Measurements from ENCODE around the gene CPNE5. TPM values are rescaled to one million over a fixed set of nuclear protein-coding genes. Genes with fewer than 3 reads are reported as not detected.

Gene CPNE5
- polyA plus RNA-seq, 1 donor (not counting 4 experiments of a cell fraction or from before 2014, with no cell fraction given): 0.05 TPM

DNA sequence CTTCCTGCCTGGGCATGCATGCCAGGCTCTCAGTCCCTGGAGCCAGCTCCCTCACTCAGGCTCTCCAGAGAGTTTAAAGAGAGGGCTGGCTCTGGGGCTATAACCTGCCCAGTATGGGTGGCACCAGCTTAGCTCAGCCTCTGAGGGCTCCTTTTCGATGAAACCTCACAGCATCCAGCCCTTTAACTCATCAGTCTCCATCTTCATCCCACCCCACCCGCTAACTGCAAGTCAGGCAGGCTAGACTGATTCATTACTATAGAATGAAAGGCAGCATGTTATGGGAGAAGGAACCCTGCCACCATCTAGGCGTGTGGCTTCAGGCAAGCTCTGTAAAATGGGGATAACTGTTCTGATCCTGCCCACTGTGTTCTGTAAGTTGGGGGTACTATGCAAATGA lies 88.2 kb downstream of the CPNE5 start:
- Histone ChIP-seq H2AFZ (ENCODE audit: control insufficient read depth, low read length) (no peak overlapping the region), H3K9me1 (ENCODE audit: control insufficient read depth, extremely low read depth, insufficient read depth, low read length) (peaks cover 3% of the 10 kb centered on the region), H3K4me3 (ENCODE audit: control insufficient read depth in 2 of 3, extremely low read depth in 1 of 3, insufficient read depth in 2 of 3, low read depth in 1 of 3, low read length in 3 of 3) (no peak overlapping the region), H3K9me3 (ENCODE audit: control insufficient read depth, low read depth, low read length) (no peaks in the 10 kb centered on the region), H3K36me3 (ENCODE audit: control insufficient read depth in 2 of 2, extremely low read depth in 1 of 2, insufficient read depth in 2 of 2, low read length in 2 of 2) (no peaks in the 10 kb centered on the region), H4K20me1 (ENCODE audit: control insufficient read depth, extremely low read depth, insufficient read depth, low read length) (no peaks in the 10 kb centered on the region), H3K4me1 (ENCODE audit: control insufficient read depth, extremely low read depth, insufficient read depth, low read length) (peaks cover 46% of the 10 kb centered on the region), H3K4me2 (ENCODE audit: control insufficient read depth, extremely low read depth, insufficient read depth, low read depth, low read length) (no peak overlapping the region), H3K9ac (ENCODE audit: control insufficient read depth, extremely low read depth, insufficient read depth, low read length) (no peak overlapping the region), H3K27me3 (ENCODE audit: control insufficient read depth, extremely low read depth, insufficient read depth, low read length) (no peaks in the 10 kb centered on the region), H3K79me2 (ENCODE audit: control insufficient read depth, insufficient read depth, low read length) (no peaks in the 10 kb centered on the region), H3K27ac (ENCODE audit: control insufficient read depth, insufficient read depth, low read length) (no peak overlapping the region)
- DNase-seq (ENCODE audit: low read depth, low spot score): no peak
- FAIRE-seq: peak; percentile 39
- dilution Hi-C loops (cut with MboI; ENCODE audit: extremely low pct_ligation_motif_present, low sequenced_read_pairs): loop anchor here (10.0 kb wide), 1 partner anchor 136 kb away; no protein-coding TSS in a partner anchor
- no peak for TF ChIP-seq EZH2 (IDR thresholded peaks at IDR 0.05; ENCODE audit: low read length)
- TF ChIP-seq, protein P1, sequence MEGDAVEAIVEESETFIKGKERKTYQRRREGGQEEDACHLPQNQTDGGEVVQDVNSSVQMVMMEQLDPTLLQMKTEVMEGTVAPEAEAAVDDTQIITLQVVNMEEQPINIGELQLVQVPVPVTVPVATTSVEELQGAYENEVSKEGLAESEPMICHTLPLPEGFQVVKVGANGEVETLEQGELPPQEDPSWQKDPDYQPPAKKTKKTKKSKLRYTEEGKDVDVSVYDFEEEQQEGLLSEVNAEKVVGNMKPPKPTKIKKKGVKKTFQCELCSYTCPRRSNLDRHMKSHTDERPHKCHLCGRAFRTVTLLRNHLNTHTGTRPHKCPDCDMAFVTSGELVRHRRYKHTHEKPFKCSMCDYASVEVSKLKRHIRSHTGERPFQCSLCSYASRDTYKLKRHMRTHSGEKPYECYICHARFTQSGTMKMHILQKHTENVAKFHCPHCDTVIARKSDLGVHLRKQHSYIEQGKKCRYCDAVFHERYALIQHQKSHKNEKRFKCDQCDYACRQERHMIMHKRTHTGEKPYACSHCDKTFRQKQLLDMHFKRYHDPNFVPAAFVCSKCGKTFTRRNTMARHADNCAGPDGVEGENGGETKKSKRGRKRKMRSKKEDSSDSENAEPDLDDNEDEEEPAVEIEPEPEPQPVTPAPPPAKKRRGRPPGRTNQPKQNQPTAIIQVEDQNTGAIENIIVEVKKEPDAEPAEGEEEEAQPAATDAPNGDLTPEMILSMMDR (optimal IDR thresholded peaks at IDR 0.05 in 1 of 3, IDR thresholded peaks at IDR 0.05 in 1 of 3, conservative IDR thresholded peaks at IDR 0.05 in 1 of 3; ENCODE audit: extremely low read depth in 1 of 3, insufficient read depth in 2 of 3, low read length in 3 of 3): no peak

DNA sequence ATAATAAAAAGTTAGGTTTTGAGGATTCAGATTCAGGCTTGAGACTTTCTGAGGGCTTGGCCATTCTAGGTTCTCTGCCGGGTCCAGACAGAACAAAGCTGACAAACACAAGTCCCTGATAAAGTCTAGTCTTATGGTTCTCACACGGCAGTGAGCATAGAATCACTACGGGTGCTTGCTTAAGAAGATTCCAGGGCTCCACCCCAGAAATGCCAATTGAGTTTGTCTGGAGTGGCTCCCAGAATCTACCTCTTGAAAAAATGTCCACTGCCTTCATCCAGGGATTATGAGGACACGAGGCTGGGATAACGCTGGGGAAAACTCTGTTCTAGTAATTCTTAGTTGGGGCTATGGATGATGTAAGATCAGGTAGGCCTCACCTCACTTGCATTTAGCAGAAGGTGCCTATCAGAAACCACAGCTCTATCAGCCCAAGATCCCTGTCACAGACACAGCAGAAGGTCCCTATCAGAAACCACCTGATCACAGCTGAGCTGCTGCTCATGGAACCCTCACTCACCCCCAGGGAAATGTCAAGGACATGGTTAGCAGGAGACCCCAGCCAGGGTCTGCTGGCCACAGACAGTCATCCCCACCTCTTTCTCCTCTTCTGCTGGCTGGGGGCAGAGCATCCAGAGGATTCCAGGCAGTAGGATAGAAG lies 89.3 kb downstream of the CPNE5 start:
- Histone ChIP-seq H3K4me1 (ENCODE audit: control insufficient read depth, extremely low read depth, insufficient read depth, low read length) (peaks cover 34% of the 10 kb centered on the region), H2AFZ (ENCODE audit: control insufficient read depth, low read length) (no peak overlapping the region), H3K27ac (ENCODE audit: control insufficient read depth, insufficient read depth, low read length) (no peak overlapping the region), H3K27me3 (ENCODE audit: control insufficient read depth, extremely low read depth, insufficient read depth, low read length) (no peaks in the 10 kb centered on the region), H3K9me3 (ENCODE audit: control insufficient read depth, low read depth, low read length) (no peaks in the 10 kb centered on the region), H3K4me3 (ENCODE audit: control insufficient read depth in 2 of 3, extremely low read depth in 1 of 3, insufficient read depth in 2 of 3, low read depth in 1 of 3, low read length in 3 of 3) (no peak overlapping the region), H4K20me1 (ENCODE audit: control insufficient read depth, extremely low read depth, insufficient read depth, low read length) (no peaks in the 10 kb centered on the region), H3K36me3 (ENCODE audit: control insufficient read depth in 2 of 2, extremely low read depth in 1 of 2, insufficient read depth in 2 of 2, low read length in 2 of 2) (no peaks in the 10 kb centered on the region), H3K79me2 (ENCODE audit: control insufficient read depth, insufficient read depth, low read length) (no peaks in the 10 kb centered on the region), H3K9ac (ENCODE audit: control insufficient read depth, extremely low read depth, insufficient read depth, low read length) (no peak overlapping the region), H3K4me2 (ENCODE audit: control insufficient read depth, extremely low read depth, insufficient read depth, low read depth, low read length) (no peak overlapping the region), H3K9me1 (ENCODE audit: control insufficient read depth, extremely low read depth, insufficient read depth, low read length) (peaks cover 3% of the 10 kb centered on the region)
- no peak for DNase-seq (ENCODE audit: low read depth, low spot score)
- no peak for FAIRE-seq
- TF ChIP-seq, protein P1 (optimal IDR thresholded peaks at IDR 0.05 in 1 of 3, IDR thresholded peaks at IDR 0.05 in 1 of 3, conservative IDR thresholded peaks at IDR 0.05 in 1 of 3; ENCODE audit: extremely low read depth in 1 of 3, insufficient read depth in 2 of 3, low read length in 3 of 3): no peak
- TF ChIP-seq EZH2 (IDR thresholded peaks at IDR 0.05; ENCODE audit: low read length): no peak
- dilution Hi-C loops (cut with MboI; ENCODE audit: extremely low pct_ligation_motif_present, low sequenced_read_pairs): loop anchor here (10.0 kb wide), 1 partner anchor 135 kb away; no protein-coding TSS in a partner anchor

All from keratinocyte (primary cell).